Glomerular visceral epithelial cell (primary cell): ENCODE measurements around the gene RBM19.
A peak's percentile ranks its signal among the peaks of the same experiment; 100 is the strongest.

ENCODE experiments used
- DNase-seq: peaks from one replicate; pipeline ENCODE4 v3.0.0-alpha.2; 2016; ENCODE audit errors: extremely low spot score

RBM19 gene

GRCh38 chr12:113882690-113883089, 83.4 kb downstream of the RBM19 start:
- DNase-seq = no peak

GRCh38 chr12:113880988-113881962, 84.8 kb downstream of the RBM19 start:
- DNase-seq = no peak

- DNase-seq = no peak
Observed at GRCh38 chr12:113880326-113880725, 85.8 kb downstream of the RBM19 start.

GRCh38 chr12:113879658-113880057, 86.5 kb downstream of the RBM19 start:
- no peak for DNase-seq

- no peak for DNase-seq
Observed at GRCh38 chr12:113877607-113878006, 88.5 kb downstream of the RBM19 start.

- no peak for DNase-seq
Observed at GRCh38 chr12:113876160-113876559, 90.0 kb downstream of the RBM19 start.

GRCh38 chr12:113875691-113876090, 90.4 kb downstream of the RBM19 start:
- no peak for DNase-seq

GRCh38 chr12:113874999-113875561, 91.0 kb downstream of the RBM19 start:
- DNase-seq = no peak

- no peak for DNase-seq
Observed at GRCh38 chr12:113874326-113874725, 91.8 kb downstream of the RBM19 start.

GRCh38 chr12:113873740-113874139, 92.4 kb downstream of the RBM19 start:
- DNase-seq = no peak

- DNase-seq = no peak
Observed at GRCh38 chr12:113870890-113871289, 95.2 kb downstream of the RBM19 start.

GRCh38 chr12:113870035-113870434, 96.1 kb downstream of the RBM19 start:
- DNase-seq = no peak

GRCh38 chr12:113868365-113868764, 97.8 kb downstream of the RBM19 start:
- no peak for DNase-seq

GRCh38 chr12:113867258-113867657, 98.9 kb downstream of the RBM19 start:
- DNase-seq = no peak

GRCh38 chr12:113866496-113866895, 99.6 kb downstream of the RBM19 start:
- no peak for DNase-seq

GRCh38 chr12:113863455-113863845, 102.7 kb downstream of the RBM19 start:
- DNase-seq = no peak

- DNase-seq = peak; percentile 74
Observed at GRCh38 chr12:113862590-113863454, 103.3 kb downstream of the RBM19 start.

- no peak for DNase-seq
Observed at GRCh38 chr12:113861708-113862312, 104.3 kb downstream of the RBM19 start.

- peak; percentile 74 for DNase-seq
Observed at GRCh38 chr12:113860950-113861349, 105.2 kb downstream of the RBM19 start.

GRCh38 chr12:113860059-113860820, 105.9 kb downstream of the RBM19 start:
- DNase-seq = no peak

GRCh38 chr12:113858841-113859386, 107.2 kb downstream of the RBM19 start:
- DNase-seq = no peak
